GM19452 (cell line): ENCODE measurements around the gene TMEM233.
"Not testable (repeated sequence)": the region's sequence is repeated elsewhere in the genome, so short reads cannot be mapped to it uniquely, and the experiment has no call there.

Experiments used
- ATAC-seq: cut with Tn5 transposase; IDR thresholded peaks from one replicate; pipeline ENCODE4 v1.9.1; 2021; ENCODE audit not compliant: unreplicated experiment

Gene TMEM233

DNA sequence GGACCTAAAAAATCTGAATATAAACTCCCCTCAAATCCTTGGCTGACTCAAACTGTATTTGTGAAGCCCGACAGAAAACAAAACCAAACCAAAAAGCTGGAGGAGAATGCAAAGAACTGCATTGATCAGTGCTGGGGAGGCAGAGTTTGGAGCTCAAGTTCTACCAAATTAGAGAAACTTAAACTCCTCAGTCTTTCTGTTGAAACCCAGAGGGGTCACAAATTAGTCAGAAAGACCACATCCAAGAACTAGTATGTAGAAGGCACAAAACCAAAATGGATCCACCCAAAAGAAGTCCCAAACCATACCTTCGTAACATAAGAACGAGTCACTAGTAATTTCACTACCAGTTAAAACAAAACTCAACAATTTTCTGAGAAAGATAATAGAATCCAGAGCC, 59.1 kb downstream of the TMEM233 start:
- no peak for ATAC-seq

DNA sequence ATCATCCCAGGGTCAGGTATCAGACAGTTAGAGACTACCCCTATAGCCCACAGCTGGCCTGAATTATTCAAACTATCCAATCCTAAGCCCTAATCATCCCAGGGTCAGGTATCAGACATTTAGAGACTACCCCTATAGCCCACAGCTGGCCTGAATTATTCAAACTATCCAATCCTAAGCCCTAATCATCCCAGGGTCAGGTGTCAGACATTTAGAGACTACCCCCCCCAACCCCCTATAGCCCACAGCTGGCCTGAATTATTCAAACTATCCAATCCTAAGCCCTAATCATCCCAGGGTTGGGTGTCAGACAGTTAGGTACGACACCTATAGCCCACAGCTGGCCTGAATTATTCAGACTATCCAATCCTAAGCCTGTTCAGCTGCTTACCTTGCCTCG, 63.4 kb downstream of the TMEM233 start:
- not testable (repeated sequence) for ATAC-seq

DNA sequence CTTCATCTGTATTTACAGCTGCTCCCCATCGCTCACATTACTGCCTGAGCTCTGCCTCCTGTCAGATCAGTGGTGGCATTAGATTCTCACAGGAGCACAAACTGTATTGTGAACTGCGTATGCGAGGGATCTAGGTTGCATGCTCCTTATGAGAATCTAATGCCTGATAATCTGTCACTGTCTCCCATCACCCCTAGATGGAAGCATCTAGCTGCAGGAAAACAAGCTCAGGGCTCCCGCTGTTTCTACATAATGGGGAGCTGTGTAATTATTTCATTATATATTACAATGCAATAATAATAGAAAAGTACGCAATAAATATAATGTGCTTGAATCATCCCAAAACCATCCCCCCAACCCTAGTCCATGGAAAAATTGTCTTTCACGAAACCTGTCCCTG, 64.6 kb downstream of the TMEM233 start:
- ATAC-seq, result not testable (repeated sequence)

DNA sequence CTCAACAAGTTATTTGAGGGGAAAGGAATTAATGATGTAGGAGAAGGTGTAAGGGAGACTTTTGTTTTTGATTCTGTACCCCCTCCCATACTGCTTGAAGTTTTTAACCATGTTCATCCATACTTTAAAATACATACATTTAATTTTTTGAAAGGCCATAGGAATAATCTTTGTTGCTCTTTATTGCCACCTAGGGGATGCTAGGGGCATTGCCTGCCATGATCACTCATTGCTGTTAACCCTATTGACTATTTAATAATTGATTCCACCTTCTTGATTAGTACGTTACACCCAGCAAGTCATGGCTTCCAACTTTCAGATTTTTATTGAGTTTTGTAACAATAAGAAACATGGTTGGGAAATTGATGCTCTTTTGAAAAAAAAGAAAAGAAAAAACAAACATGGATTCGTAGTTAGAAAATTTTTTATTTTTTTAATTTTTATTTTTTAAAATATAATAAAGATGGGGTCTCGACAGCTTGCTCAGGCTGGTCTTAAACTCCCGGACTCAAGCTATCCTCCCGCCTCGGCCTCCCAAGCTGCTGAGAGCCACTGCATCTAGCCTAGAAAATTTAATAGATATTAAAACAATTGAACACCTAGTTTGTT, 65.8 kb downstream of the TMEM233 start:
- ATAC-seq, result no peak

DNA sequence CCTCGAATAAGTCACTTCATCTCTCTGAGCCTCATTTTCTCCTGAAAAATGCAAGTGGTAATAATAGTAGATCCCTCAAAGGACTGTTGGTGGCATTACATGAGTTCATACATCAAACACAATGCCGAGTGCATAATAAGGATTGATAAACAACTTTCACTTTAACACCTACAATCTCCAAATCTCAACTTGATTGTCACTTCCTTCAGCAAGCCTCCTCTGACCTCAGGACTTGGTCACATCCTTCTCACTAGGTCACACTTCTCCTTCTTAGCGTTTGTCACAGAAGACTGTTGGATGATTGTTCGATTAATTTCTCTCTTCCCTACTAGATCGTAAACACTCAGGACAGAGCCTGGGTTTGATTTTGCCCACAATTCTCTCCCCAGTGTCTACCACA, 66.5 kb downstream of the TMEM233 start:
- no peak for ATAC-seq

DNA sequence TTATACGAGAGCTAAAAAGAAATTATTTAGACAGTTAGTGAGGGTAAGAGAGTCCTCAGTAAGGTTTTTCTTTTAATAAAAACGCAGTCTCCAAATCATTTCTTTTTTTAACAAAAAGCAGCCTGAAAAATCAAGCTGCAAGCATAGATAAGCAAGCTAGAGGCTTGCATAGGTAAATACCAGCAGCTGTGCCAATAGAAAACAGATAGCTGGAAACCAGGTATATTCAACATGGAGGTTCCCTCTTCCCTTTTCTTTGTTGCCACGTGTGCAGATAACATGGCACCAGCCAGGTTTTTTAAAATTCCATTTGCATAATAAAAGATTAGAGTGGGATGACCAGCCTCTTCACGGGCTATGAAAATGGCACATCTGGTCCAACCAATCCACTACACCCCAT, 68.3 kb downstream of the TMEM233 start:
- ATAC-seq, result no peak

DNA sequence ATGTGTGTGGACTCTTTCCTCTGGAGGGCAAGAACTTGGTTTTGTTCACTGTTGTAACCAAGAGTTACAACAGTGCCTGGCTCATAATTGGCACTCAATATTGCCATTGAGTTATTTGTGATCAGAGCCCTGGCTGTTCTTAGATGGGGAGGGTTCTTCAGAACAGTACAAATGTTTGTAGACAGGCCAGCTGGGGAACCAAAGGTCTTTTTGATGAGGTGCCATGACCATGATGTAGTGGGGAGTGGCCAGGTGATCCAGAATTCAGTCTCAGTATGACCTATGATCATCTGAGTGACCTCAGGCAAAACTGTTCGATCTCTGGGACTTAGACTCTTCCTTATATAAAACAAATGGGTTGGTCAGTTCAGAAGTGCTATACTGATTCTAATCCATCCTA, 71.1 kb downstream of the TMEM233 start:
- ATAC-seq, result no peak

DNA sequence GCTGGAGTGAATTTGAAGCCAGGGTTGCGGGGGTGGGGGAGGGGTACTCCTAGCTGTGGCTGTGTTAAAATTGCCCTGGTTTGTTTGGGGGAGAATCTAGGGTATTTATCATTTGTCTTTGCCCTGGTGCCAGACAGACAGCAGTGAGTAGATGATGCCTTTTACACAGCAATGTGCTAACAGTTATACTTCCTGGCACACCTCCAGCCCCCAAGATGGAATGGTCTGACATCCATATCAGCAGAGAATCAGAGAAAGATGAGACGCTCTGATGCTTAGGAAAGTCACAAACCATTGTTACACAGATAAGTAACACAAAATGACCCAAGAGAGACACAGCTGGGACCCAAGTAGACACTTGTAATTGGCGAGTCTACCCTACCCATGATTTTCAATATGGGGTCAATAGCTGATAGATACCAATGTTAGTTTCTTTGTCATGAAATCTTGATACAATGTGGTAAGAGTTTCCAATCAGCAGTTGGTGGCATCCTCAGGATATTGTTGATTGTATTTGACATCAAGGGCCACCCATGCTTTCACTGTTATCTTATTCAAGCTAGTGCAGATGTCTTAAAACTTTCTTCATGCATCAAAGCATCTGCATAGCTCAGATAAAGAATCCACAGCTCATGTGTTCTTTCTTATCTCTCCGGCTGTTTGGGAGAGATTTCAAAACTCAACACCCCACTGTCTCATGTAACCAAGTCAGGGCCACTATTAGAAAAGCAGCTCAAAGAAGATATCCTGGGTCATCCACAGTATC, 71.8 kb downstream of the TMEM233 start:
- ATAC-seq, result no peak

DNA sequence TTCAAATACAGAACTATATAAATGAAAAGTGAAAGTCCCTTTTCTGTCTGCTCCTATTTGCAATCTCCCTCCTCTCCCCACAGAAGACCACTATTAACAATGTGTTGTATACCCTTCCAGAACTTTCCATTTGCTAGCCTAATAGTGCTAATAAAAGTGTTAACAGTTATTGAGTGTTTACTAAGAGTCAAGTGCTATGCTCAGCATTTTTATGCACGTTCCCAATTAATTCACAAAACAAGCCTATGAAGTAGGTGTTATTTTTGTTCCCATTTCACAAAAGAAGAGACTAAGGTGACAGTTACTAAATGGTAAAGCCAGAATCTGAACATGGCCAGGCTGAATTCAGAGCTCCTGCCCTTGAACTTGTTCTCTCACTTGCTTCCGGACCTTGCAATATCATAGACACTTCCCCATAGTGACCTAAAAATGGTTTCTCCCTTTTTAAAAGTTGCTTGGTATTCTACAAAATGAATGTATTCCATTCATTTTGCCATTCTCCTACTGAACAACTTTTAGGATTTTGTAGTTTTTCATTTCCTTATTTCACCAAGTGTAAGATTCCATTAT, 72.7 kb downstream of the TMEM233 start:
- ATAC-seq, result no peak

DNA sequence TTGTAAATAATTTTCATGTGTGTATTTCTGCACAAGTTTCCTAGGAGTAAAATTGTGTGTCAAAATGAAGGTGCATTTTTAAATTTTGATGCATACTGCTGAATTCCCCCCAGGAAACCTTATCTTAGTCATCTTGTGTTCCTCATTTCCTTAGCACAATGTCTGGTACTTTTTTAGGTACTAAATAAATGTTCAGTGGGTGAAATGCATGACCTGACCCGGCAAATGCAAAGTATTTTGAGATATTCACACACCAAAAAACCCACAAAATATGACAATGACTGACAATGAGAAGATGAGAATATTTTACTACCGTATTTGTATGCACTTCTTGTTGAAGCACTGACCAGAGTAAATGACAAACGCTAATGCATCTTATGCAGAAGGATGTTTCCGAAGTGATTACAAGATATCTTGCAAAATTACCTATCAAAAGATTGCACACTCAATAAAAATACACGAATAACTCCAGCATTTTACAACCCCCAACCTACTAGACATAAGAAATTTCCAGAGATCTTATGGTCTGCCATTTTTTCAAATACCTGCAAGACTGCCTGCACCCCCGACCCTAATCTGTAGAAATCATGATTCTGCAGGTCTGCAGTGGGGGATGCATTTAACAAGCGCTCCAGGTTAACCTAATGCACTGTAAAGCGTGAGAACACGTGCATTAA, 73.5 kb downstream of the TMEM233 start:
- no peak for ATAC-seq

DNA sequence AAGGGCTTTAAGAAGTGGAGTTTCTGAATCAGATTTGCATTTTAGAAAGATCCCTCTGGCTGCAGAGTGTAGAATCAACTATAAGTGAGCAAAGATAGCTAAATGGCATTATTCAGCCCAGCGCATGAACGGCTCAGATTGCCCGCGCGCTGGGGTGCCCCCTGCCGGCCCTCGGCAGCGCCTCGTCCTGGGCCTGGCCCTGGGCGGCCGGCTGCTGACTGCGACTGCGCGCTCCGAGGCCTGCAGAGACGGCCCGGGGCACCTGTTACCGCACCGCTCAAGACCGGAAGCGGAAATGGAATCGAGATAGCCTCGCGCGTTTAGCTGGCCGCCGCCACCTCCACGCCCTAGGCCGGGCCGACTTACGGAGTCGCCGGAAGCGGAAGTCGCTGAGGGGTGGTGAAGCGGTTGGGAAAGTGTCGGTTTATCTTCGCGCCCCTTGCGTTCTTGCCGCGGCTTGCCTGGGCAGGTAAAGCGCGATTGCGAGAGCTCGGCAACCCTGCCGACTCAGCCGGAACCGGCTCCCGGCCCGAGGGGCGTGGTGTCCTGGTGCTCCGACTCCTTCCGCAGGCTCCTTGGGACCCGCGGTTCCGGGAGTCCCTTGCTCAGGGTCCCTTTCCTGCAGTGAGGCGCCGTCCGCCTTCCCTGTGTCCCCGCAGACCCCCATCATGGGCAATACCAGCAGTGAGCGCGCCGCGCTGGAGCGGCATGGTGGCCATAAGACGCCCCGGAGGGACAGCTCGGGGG, 74.2 kb downstream of the TMEM233 start, which contains the start of gene PRKAB1:
TSS of gene PRKAB1 (plus strand) at position 557 of the 747 bp plus-strand sequence. CDS start at position 669, 112 bp downstream.
- ATAC-seq, result peak; percentile 87

DNA sequence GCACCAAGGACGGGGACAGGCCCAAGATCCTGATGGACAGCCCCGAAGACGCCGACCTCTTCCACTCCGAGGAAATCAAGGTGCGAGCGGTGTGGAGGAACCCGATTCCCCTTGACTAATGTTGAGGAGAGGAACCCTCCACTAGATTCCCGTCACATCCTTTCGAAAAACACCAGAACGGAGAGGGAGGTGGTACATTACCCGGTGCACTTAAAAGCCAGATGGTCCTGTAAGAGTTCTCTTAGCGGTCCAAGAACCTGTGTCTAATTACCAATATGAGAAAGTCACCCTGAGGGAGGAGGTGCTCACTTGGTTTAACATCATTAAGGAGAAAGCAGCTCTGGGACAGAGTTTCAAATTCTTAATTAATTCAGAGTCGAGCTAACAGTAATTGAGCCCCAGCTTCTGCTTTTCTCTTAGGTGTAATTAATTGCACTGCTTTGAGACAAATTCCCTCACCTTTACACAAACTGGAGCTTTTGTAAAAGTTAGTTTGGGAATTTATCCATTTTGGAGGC, 74.8 kb downstream of the TMEM233 start:
- no peak for ATAC-seq

DNA sequence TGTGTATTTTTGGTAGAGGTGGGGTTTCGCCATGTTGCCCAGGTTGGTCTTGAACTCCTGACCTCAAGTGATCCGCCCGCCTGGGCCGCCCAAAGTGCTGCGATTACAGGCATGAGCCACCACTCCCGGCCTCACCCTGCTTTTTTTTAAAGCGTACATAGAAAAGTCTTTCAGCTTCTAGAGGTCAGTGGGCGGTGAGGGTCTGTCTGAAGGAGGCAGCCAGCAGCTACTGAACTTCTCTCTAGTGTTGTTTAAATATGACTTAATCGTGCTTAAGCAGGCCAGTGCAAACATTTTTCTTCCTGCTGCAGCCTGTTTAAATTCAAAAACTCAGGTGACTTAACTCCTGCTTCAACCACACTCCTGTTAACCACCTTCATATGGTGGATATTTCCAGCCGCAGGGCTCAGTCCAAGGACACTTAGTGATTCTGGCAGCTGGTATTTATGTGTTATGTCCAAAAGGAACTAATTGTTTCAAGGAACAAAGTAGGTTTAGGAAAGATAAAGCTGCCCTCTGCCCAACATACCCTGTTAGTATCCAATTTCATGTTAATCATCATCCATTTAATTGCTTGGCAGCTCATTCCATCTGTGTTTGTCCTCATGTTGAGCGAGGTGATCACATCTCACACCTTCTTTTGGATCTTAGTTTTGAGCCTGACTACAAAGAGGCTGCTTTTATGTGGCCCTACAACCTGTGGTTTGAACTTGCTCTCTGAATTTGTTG, 76.3 kb downstream of the TMEM233 start:
- no peak for ATAC-seq

DNA sequence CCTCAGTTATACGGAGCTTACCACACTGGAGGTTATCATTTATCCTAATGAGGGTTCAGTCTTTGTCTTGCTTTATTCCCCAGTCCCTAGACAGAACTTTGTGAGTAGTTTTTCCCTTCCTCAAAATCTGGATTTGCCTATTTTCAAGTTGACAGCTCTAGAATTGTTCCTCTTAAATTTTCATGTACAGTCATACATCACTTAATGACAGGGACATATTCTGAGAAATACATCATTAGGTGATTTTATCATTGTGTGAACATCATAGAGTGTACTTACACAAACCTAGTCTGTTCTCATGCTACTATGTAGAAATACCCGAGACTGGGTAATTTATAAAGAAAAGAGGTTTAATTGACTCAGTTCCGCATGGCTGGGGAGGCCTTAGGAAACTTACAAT, 77.5 kb downstream of the TMEM233 start:
- no peak for ATAC-seq

DNA sequence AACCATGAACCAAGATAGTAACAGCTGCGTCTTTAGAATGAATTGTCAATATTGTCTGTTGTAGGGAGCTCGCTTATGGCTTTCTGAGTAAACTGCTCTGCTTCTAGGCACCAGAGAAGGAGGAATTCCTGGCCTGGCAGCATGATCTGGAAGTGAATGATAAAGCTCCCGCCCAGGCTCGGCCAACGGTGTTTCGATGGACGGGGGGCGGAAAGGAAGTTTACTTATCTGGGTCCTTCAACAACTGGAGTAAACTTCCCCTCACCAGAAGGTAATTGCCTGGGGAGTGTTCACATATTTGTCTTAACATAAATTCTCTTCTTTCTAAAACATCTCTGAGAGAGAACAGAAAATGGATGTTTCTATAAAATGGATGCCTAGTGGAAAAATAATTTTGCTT, 78.6 kb downstream of the TMEM233 start:
- no peak for ATAC-seq

DNA sequence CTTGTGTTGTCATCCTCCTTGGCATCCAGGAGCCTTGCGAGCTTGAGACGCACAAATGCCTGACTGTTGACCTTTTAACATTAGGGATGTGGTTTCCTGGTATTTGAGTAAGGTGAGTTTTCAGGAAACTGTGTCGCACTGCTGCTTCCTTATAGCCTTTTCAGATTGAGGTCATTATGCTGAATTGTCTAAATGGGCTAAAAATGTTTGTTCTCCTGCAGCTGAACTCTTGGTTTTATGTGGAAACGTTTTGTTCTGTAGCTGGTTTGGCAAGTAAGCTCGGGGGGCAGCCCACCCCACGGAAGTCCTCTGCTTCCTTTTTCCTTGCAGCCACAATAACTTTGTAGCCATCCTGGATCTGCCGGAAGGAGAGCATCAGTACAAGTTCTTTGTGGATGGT, 80.1 kb downstream of the TMEM233 start:
- no peak for ATAC-seq

DNA sequence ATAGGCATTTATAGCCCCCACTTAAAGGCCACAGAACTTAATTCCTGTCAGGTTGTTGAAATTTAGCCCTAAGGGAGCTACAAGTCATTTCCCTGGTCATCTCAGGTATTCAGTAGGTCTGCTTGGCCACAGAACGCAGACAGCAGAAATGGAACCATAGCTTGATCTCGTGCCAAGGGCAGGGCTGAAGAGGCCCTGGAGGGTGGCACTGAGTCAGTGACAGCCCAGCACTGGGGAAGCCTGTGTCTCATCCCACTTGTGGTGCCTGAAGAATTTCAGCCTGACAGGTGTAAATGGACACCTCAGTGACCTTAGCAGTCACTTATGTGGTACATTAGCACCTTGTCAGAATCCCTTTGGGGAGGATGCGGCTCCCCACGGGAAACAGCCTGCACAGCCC, 81.0 kb downstream of the TMEM233 start:
- ATAC-seq, result no peak

DNA sequence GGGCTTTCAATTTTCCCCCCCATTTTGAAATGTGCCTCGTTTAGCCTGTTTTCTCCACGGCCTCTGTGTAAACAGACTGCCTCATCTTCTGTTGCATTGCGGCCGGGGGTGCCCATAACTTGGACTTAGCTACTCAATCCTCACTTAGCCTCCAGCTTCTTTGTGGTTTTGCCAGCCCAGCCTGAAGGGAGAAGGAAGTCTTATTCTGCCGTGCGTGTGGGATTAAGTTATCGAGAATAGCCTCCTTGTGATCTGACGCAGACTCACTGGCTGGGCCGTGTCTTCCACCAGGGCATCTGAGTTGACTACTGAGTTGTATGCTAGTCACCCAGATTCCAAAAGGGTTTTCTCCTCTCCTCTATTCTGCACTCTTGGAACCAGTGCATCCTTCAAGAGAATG, 82.4 kb downstream of the TMEM233 start:
- ATAC-seq, result no peak

DNA sequence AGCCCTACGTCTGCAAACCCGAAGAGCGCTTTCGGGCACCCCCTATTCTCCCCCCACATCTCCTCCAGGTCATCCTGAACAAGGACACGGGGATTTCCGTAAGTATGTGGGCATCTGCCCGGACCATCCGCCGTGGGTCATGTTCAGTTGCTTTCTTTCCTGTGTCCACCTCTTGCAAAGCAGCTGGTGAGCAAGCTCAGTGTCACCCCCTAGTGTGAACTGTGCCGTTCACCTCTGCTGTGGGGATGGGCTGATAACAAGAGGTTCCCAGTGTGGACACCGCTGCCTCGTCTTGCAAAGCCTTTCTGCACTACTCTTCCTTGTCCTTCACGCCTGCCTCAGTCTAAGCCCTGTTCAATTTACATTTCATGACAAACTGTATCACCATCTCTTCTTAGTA, 83.0 kb downstream of the TMEM233 start:
- no peak for ATAC-seq

DNA sequence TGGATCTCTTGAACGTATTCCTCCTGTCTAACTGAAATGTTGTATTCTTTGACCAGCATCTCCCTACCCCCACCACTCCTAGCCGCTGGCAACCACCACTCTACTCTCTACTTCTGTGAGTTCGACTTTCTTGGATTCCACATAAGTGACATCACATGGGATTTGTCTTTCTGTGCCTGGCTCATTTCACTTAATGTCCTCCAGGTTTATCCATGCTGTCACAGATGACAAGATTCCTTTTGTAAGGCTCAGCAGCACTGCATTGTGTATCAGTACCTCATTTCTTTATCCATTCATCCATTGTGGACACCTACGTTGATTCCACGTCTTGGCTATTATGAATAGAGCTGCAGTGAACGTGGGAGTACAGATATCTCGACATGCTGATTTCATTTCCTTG, 84.9 kb downstream of the TMEM233 start:
- ATAC-seq, result no peak
